ENCODE data around the gene OR52L1.
"Not testable (repeated sequence)": the region's sequence is repeated elsewhere in the genome, so short reads cannot be mapped to it uniquely, and the experiment has no call there.

Gene OR52L1

DNA sequence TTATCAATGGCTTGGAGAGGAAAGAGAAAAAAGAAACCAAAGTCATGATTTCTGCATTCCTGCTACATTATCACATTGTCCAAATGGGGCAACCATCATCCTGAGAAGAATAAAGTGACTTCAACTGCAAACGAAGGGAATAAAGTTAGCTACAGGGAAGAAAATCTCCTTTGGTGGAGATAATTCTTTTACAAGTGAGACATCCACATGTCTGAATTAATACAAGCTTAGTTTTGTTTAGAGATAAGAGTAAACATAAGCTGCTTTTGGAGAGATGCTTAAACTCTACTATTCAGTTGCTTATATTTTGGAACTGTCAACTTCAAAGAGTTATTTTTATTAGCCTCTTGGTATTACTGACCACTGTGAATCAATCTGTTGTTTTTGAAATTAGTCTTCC, at the start of gene OR52L1:
OR52L1 (minus strand) TSS at position 101 of the 400 bp plus-strand sequence; CDS start at position 46, 55 bp downstream.
- no peak for DNase-seq

- DNase-seq = no peak
Observed at GRCh38 chr11:6030708-6031405, 44.1 kb upstream of the OR52L1 start, which contains the start of gene OR56A1. Gene OR56A1, minus strand, starts transcription at chr11:6030758. Its CDS starts 3,066 bp downstream, at chr11:6027692.

DNA sequence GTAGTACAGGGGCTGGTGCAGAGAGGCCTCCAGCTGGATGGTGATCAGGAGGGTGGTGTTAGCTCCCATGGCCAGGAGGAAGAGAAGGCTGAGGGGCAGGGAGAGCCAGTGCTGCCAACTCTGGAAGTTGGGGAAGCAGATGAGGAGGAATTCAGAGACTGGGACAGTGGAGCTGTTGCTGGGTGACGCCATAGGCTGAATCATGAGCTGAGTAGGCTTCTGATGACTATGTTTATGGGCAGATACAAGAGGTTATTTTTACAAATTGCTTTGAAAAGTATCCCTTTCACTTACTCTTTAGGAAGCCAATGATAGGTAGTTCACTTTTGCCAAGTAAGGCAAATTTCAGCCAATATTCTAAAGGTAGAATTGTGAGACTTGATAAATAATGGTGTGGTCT, 40.7 kb upstream of the OR52L1 start:
- DNase-seq = no peak

- DNase-seq = no peak
Observed at GRCh38 chr11:6025056-6025455, 38.3 kb upstream of the OR52L1 start.

DNA sequence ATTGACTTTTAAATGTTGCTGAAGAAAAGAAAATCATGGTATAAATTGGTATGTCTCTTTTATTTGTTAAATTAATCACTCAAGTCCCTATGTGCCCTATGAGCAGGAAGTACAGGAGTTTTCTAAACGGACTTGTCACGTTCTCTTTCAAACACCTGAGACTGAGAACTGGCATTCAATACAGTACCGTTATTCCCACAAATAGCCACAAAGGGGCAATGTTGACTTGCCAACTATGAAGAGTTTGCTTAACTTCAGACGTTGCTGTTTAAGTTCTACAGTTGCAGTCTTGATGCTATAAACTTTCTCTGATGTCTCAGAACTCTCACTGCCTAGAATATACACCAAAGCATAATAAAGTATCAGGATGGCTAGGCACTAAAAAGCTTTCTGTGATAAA, 36.2 kb upstream of the OR52L1 start:
- DNase-seq = no peak

GRCh38 chr11:6013042-6013441, 26.3 kb upstream of the OR52L1 start:
- DNase-seq = no peak

GRCh38 chr11:6012035-6012668, 25.4 kb upstream of the OR52L1 start:
- DNase-seq = no peak

DNA sequence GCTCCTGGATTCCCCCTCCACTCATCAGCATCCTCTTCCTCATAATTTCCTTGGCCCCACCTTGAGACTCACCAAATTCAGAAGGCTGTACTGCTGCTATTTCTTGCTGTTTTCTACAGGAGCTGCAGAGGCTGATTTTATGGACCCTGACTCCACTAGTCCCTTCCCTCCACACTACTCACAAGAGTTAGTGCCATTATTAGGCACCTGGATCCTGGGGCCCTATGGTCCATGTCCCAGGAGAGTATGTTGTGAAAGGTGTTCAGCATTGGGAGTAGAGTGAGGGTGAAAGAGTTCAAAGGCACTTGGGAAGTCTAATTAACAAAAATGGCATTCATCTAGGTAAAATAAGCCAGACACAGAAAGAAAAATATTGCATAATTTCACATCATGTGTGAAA, 20.1 kb upstream of the OR52L1 start, which contains the start of gene OR56A4:
OR56A4 (minus strand) TSS at position 101 of the 400 bp plus-strand sequence. CDS start 3,954 bp downstream, outside the sequence.
- DNase-seq = no peak

GRCh38 chr11:6006395-6006794, 19.6 kb upstream of the OR52L1 start:
- DNase-seq = no peak

- DNase-seq = no peak
Observed at GRCh38 chr11:6002202-6002699, 15.5 kb upstream of the OR52L1 start.

- no peak for DNase-seq
Observed at GRCh38 chr11:5994791-5995190, 8.0 kb upstream of the OR52L1 start.

- DNase-seq = no peak
Observed at GRCh38 chr11:5992604-5993251, 5.9 kb upstream of the OR52L1 start.

GRCh38 chr11:5992150-5992549, 5.4 kb upstream of the OR52L1 start:
- no peak for DNase-seq

GRCh38 chr11:5989203-5989602, 2.4 kb upstream of the OR52L1 start:
- no peak for DNase-seq

DNA sequence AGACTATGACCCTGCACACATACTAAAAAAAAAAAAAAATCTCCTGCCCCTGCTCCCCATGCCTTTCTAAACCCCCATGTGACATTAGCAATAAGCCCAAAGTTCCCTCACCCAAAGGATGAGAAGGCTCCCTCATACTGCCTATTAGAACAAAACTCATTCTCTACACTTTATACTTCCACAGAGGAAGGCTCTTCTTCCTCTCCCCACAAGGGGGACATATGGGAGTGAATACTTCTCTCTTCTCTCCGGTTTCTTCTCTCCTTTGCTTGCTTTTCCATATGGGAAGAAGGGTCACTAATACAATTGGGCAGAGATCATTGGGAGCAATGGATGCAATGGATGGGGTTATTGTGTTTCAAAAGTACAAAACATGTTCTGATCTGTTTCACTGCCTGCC, 3.3 kb downstream of the OR52L1 start:
- DNase-seq = no peak

- no peak for DNase-seq
Observed at GRCh38 chr11:5973530-5973929, 13.3 kb downstream of the OR52L1 start.

DNA sequence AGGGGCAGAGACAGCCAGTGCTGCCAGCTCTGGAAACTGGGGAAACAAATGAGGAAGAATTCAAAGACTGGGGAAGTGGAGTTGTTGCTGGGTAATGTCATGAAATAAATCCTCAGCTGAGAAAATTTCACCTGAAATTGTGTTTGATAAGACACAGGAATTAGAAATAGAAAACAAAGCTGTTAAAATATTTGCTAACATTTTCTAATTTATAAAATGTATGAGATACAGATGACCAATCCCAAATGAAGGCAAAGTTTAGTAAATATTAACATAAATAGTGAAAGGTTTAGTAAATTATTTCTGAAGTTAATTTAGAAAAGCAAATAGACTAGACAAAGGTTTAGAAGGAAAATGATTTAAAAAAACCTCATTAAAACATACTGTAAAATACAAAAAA, 18.4 kb downstream of the OR52L1 start, which contains the start of gene OR56A5:
OR56A5 (minus strand) TSS at position 101 of the 400 bp plus-strand sequence; CDS start at position 101, 0 bp downstream.
- DNase-seq = no peak

DNA sequence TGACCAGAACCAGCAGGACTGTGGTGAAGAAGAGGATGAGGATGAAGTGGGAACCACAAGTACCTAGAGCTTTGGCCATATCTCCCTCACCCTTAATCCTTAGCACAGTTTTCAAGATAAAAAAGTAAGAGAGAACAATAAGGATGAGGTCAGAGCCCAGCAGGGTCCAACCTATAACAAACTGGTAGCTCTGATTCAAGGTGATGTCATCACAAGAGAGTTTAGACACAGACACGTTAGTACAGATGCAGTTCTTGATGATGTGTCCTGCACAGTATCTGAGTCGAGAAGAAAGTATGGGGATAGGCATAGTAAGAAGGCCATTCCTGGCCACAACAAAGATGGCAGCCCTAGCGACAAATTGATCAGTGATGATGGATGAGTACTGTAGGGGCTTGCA, 19.1 kb downstream of the OR52L1 start:
- DNase-seq = no peak

DNA sequence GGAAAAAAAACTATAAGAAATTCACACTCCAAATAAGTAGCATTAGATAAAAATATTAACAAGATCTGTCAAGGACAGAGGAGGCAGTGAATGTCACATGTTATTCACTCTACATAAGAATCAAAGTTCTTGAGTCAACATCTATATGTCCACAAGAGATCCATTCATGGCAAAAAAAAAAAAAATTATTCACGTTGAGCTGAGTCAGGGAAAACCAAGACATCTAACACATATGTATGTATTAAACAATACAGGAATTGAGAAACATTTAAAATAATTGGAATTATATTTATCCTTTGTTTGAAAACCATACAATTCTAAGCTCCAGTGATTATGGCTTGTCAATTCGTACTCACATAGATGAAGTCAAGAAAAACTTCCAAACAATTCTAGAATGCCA, 19.8 kb downstream of the OR52L1 start:
- no peak for DNase-seq

- DNase-seq = not testable (repeated sequence)
Observed at GRCh38 chr11:5960704-5961320, 26.0 kb downstream of the OR52L1 start.

DNA sequence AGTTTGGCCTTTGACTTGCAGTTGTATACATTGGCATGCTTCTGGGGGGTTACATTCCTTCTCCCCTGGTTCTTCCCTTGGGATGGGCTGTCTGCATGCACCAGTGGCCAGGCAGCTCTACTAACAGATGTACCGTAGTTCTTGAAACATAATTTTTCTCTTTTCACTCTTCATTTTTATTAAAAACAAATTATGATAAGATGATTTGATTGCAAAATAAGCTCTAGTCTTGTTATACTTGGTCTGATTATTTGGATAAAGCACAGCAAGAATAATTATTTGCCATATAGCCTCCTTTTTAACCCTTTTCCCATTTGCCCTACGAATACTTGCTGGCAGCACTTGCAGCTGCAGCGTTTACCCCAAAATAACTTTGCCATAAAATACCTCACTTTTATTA, 31.2 kb downstream of the OR52L1 start:
- no peak for DNase-seq

DNA sequence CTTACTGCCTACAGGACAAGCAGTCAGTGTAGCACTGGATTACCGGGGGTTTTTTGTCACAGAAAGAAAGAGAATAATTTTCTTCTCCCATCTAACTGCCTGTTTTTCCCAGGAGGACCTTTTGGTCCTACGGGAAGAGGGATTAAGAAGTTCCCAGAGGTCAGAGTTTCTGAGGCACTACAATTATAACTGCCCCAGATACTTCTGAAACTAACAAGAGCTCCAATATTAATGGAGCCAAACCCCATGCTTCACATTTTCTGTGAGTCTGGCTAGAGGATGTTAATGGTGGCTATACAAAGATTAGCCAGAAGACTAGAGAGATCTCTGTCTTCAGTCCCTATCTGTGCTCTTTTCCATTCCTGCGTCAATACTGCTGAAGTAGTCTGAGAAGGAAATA, 44.8 kb downstream of the OR52L1 start, which contains the start of gene OR56A3:
OR56A3 (plus strand) TSS at position 301 of the 400 bp plus-strand sequence. CDS start 5,096 bp downstream, outside the sequence.
- DNase-seq = no peak

DNA sequence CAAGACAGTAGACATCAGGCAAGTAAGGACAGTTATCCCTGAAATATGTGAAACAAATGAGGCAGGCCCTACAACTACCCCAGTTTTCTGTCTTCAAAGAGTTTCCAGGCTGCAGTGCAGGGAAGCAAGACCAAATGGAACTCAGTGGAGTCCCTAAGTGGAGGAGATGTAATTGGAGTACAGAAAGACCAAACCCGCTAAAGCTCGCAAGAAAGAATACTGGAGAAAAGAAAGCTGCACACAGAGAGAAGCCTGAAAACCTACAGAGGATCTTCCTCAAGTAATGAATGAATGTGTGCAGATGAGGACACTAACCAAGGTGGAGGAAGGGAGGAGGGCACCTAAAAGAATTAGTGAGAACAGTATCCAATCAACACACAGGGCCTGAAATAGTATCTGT, 46.0 kb downstream of the OR52L1 start:
- no peak for DNase-seq

Measured in activated effector memory CD4-positive, alpha-beta T cell treated with anti-CD3 and anti-CD28 coated beads, Interleukin-2, amount 50 U/mL, for 16 hours (primary cell).